HG03521 (cell line): Measurements from ENCODE around the gene CD22.
"Not testable (repeated sequence)": the region's sequence is repeated elsewhere in the genome, so short reads cannot be mapped to it uniquely, and the experiment has no call there.

Experiments used
- ATAC-seq: cut with Tn5 transposase; IDR thresholded peaks from one replicate; pipeline ENCODE4 v1.9.1; 2021; ENCODE audit warnings: mild to moderate bottlenecking, moderate library complexity; ENCODE audit not compliant: unreplicated experiment

Gene CD22

GRCh38 chr19:35357867-35358573, 29.0 kb downstream of the CD22 start, which contains the start of gene FFAR3:
TSS of gene FFAR3 (plus strand) at chr19:35358460. CDS start at chr19:35358891, 431 bp downstream.
- ATAC-seq: no peak

GRCh38 chr19:35358834-35359233, 29.8 kb downstream of the CD22 start:
- not testable (repeated sequence) for ATAC-seq

GRCh38 chr19:35359395-35359794, 30.4 kb downstream of the CD22 start:
- ATAC-seq: not testable (repeated sequence)

- ATAC-seq: not testable (repeated sequence)
These were observed 31.1 kb downstream of the CD22 start for GRCh38 chr19:35360081-35360480.

GRCh38 chr19:35360880-35361420, 32.0 kb downstream of the CD22 start:
- ATAC-seq: no peak

GRCh38 chr19:35362261-35363000, 33.4 kb downstream of the CD22 start:
- no peak for ATAC-seq

GRCh38 chr19:35363001-35363590, 34.1 kb downstream of the CD22 start:
- no peak for ATAC-seq

- ATAC-seq: no peak
These were observed 34.9 kb downstream of the CD22 start for GRCh38 chr19:35363711-35364425.

- ATAC-seq: no peak
These were observed 36.3 kb downstream of the CD22 start for GRCh38 chr19:35365303-35365702.

GRCh38 chr19:35368378-35368777, 39.4 kb downstream of the CD22 start:
- ATAC-seq: no peak

- ATAC-seq: no peak
These were observed 40.5 kb downstream of the CD22 start for GRCh38 chr19:35369522-35369921.

- ATAC-seq: no peak
These were observed 41.7 kb downstream of the CD22 start, which contains the start of gene GPR42 for GRCh38 chr19:35370722-35371121. TSS of gene GPR42 (plus strand) at chr19:35371068. CDS start at chr19:35371360, 292 bp downstream.

- ATAC-seq: no peak
These were observed 44.5 kb downstream of the CD22 start for GRCh38 chr19:35373492-35373891.

- ATAC-seq: not testable (repeated sequence)
These were observed 45.0 kb downstream of the CD22 start for GRCh38 chr19:35374031-35374430.

- ATAC-seq: no peak
These were observed 46.7 kb downstream of the CD22 start for GRCh38 chr19:35375505-35376307.

GRCh38 chr19:35377656-35378055, 48.7 kb downstream of the CD22 start:
- no peak for ATAC-seq

GRCh38 chr19:35378356-35378755, 49.4 kb downstream of the CD22 start:
- no peak for ATAC-seq

- ATAC-seq: not testable (repeated sequence)
These were observed 50.6 kb downstream of the CD22 start for GRCh38 chr19:35379545-35379944.

GRCh38 chr19:35379992-35380391, 51.0 kb downstream of the CD22 start:
- ATAC-seq: no peak
